HCT116 (cell line): ENCODE data around the gene LRRFIP2. TPM values are rescaled to one million over a fixed set of nuclear protein-coding genes. Genes with fewer than 3 reads are reported as not detected.

Experiments used
- ATAC-seq: fragments of 200-7000 bp; cut with Tn5 transposase; 2 replicates; pipeline ENCODE4 v1.9.1; 2020; ENCODE audit warnings: mild to moderate bottlenecking, moderate library complexity
- BruUV-seq: library from RNA; stranded (reverse); fragments of 400-500 nt; replicated peaks from 2 replicates; lab custom pipeline; 2021; lab: Mats Ljungman, UMichigan
- CTCF ChIA-PET: fragments of 300-600 bp; sonication (Branson Sonifier 250); formaldehyde crosslinking; loops from one replicate; lab custom pipeline; 2021; ENCODE audit warnings: antibody characterized with exemption; lab: Charles Lee
- POLR2A ChIA-PET: fragments of 300-600, 350-600 bp; sonication (Branson Sonifier 250); formaldehyde crosslinking; loops from one replicate; lab custom pipeline; 2021; ENCODE audit warnings: antibody characterized with exemption; lab: Charles Lee
- RAD21 ChIA-PET, 2 experiments: fragments of 300-600 bp; sonication (Branson Sonifier 250); formaldehyde crosslinking; loops; one replicate each; lab custom pipeline; 2023; ENCODE audit warnings: low total read pairs in 2 of 2; ENCODE audit not compliant: uncharacterized antibody in 2 of 2, unreplicated experiment in 2 of 2, low non-redundant PET in 1 of 2; lab: Charles Lee
- DNase-seq: peaks from one replicate; pipeline ENCODE4 v3.0.0-alpha.2; 2010; ENCODE audit warnings: low read depth, low spot score
- H2AFZ ChIP-seq: fragments of 200-600 bp; shearing (Covaris generic), sonication (generic); 2 replicates; pipeline ENCODE4 v1.6.1; 2017; ENCODE audit warnings: low read depth, mixed run types, mixed read lengths, antibody characterized with exemption, low read length; ENCODE audit not compliant: poor library complexity, severe bottlenecking
- H3K27ac ChIP-seq: 2 replicates; pipeline ENCODE4 v1.5.1; 2012; ENCODE audit warnings: low read depth, low read length
- H3K27me3 ChIP-seq: fragments of 200-600 bp; sonication (generic); 2 replicates; pipeline ENCODE4 v1.6.1; 2016; ENCODE audit warnings: mixed run types, low read length, mixed read lengths; ENCODE audit not compliant: insufficient read depth
- H3K36me3 ChIP-seq, 2 experiments: fragments of 200-500 bp in 1 of 2; fragments of 200-600 bp in 1 of 2; sonication (Bioruptor generic) in 1 of 2; sonication (generic) in 1 of 2; 2 replicates each; pipeline versions ENCODE4 v1.5.1 to v1.6.1; 2014 to 2016; ENCODE audit warnings: low read length in 2 of 2, inconsistent platforms in 1 of 2, mixed read lengths in 1 of 2, mixed run types in 1 of 2; ENCODE audit not compliant: insufficient read depth in 2 of 2, control insufficient read depth in 1 of 2
- H3K4me1 ChIP-seq, 2 experiments: fragments of 200-600 bp in 1 of 2; sonication (generic) in 1 of 2; 2 replicates each; pipeline versions ENCODE4 v1.5.1 to v1.6.1; 2012 to 2017; ENCODE audit warnings: low read length in 2 of 2, inconsistent platforms in 1 of 2, mild to moderate bottlenecking in 1 of 2, mixed read lengths in 1 of 2, mixed run types in 1 of 2, moderate library complexity in 1 of 2; ENCODE audit not compliant: insufficient read depth in 2 of 2, control insufficient read depth in 1 of 2
- H3K4me2 ChIP-seq: fragments of 200-600 bp; sonication (generic); 2 replicates; pipeline ENCODE4 v1.6.1; 2017; ENCODE audit warnings: mixed run types, low read length, mixed read lengths
- H3K4me3 ChIP-seq, 2 experiments: fragments of 200-600 bp in 1 of 2; sonication (generic) in 1 of 2; replicated peaks in 1 of 2; 2 replicates each; pipeline ENCODE4 v1.5.1; 2011 to 2016; ENCODE audit warnings: low read length in 2 of 2, control low read depth in 1 of 2, low read depth in 1 of 2, mild to moderate bottlenecking in 1 of 2, mixed read lengths in 1 of 2, mixed run types in 1 of 2
- H3K79me2 ChIP-seq: fragments of 200-600 bp; sonication (generic); 2 replicates; pipeline ENCODE4 v1.6.1; 2017; ENCODE audit warnings: mild to moderate bottlenecking, mixed run types, low read length, moderate library complexity, mixed read lengths; ENCODE audit not compliant: insufficient read depth
- H3K9ac ChIP-seq: fragments of 200-600 bp; sonication (generic); 2 replicates; pipeline ENCODE4 v1.6.1; 2016; ENCODE audit warnings: low read length, mixed read lengths
- H3K9me2 ChIP-seq: fragments of 200-600 bp; sonication (generic), shearing (Covaris generic); 2 replicates; pipeline ENCODE4 v1.6.1; 2017; ENCODE audit warnings: mixed run types, mild to moderate bottlenecking, moderate library complexity; ENCODE audit not compliant: insufficient read depth
- H3K9me3 ChIP-seq, 2 experiments: fragments of 200-500 bp in 1 of 2; fragments of 200-600 bp in 1 of 2; sonication (Bioruptor generic) in 1 of 2; sonication (generic) in 1 of 2; 2 replicates each; pipeline ENCODE4 v1.6.1; 2014 to 2017; ENCODE audit warnings: low read length in 2 of 2, mixed read lengths in 2 of 2, inconsistent platforms in 1 of 2, low read depth in 1 of 2, mild to moderate bottlenecking in 1 of 2, mixed run types in 1 of 2, moderate library complexity in 1 of 2; ENCODE audit not compliant: control insufficient read depth in 1 of 2, insufficient read depth in 1 of 2
- H4K20me1 ChIP-seq: fragments of 200-600 bp; sonication (generic), shearing (Covaris generic); 2 replicates; pipeline ENCODE4 v1.6.1; 2017; ENCODE audit warnings: mixed run types, mild to moderate bottlenecking, moderate library complexity; ENCODE audit not compliant: insufficient read depth
- ATF3 ChIP-seq: IDR thresholded peaks from 2 replicates; pipeline ENCODE4 v1.6.1; 2012
- CBX3 ChIP-seq: IDR thresholded peaks from 2 replicates; pipeline ENCODE4 v1.6.1; 2012; ENCODE audit warnings: low read depth
- EGR1 ChIP-seq: IDR thresholded peaks from 2 replicates; pipeline ENCODE4 v1.6.1; 2012; ENCODE audit warnings: low read depth
- ELF1 ChIP-seq: IDR thresholded peaks from 2 replicates; pipeline ENCODE4 v1.6.1; 2012; ENCODE audit warnings: low read depth, borderline replicate concordance
- EZH2 ChIP-seq: fragments of 200-600 bp; sonication (generic); IDR thresholded peaks from 2 replicates; pipeline ENCODE4 v1.6.1; 2017; ENCODE audit warnings: antibody characterized with exemption, mixed run types
- EZH2phosphoT487 ChIP-seq: fragments of 200-600 bp; IDR thresholded peaks from 2 replicates; pipeline ENCODE4 v1.6.1; 2018; ENCODE audit warnings: antibody characterized with exemption, borderline replicate concordance
- FOSL1 ChIP-seq: IDR thresholded peaks from 2 replicates; pipeline ENCODE4 v1.6.1; 2012; ENCODE audit warnings: low read depth
- POLR2A ChIP-seq: IDR thresholded peaks from 2 replicates; pipeline ENCODE4 v1.7.0; 2011; ENCODE audit warnings: borderline replicate concordance; ENCODE audit not compliant: insufficient read depth, insufficient read length; ENCODE audit errors: extremely low read depth
- POLR2AphosphoS5 ChIP-seq: IDR thresholded peaks from 2 replicates; pipeline ENCODE4 v1.6.1; 2011; ENCODE audit warnings: mild to moderate bottlenecking, low read depth, low read length, moderate library complexity
- RAD21 ChIP-seq: IDR thresholded peaks from 2 replicates; pipeline ENCODE4 v1.6.1; 2012; ENCODE audit warnings: low read depth, mild to moderate bottlenecking
- SIN3A ChIP-seq: IDR thresholded peaks from 2 replicates; pipeline ENCODE4 v1.6.1; 2012; ENCODE audit warnings: low read depth
- YY1 ChIP-seq: IDR thresholded peaks from 2 replicates; pipeline ENCODE4 v1.6.1; 2011; ENCODE audit warnings: low read length, low read depth, moderate library complexity, mild to moderate bottlenecking; ENCODE audit not compliant: insufficient replicate concordance; ENCODE audit errors: extremely low read depth
- ZNF274 ChIP-seq: fragments of 200-500 bp; sonication (Bioruptor generic); IDR thresholded peaks from 2 replicates; pipeline ENCODE4 v1.6.1; 2014; ENCODE audit warnings: mild to moderate bottlenecking, low read depth, low read length, inconsistent platforms
- intact Hi-C: fragments of 100-400 bp; cut with micrococcal nuclease; formaldehyde crosslinking; loops from 2 replicates; pipeline ENCODE4 v1.10.0; 2022
- total RNA-seq: library from RNA; stranded (reverse); gene quantifications from one replicate; pipeline ENCODE4 v1.2.1, GENCODE V29; 2021; ENCODE audit not compliant: unreplicated experiment
- TF ChIP-seq, protein P1 (sequence below): IDR thresholded peaks from 2 replicates; pipeline ENCODE4 v1.6.1; 2012
- TF ChIP-seq, protein P2 (sequence below): IDR thresholded peaks from 2 replicates; pipeline ENCODE4 v1.6.1; 2011; ENCODE audit warnings: mild to moderate bottlenecking, low read length, moderate library complexity; ENCODE audit not compliant: insufficient replicate concordance; ENCODE audit errors: extremely low read depth

LRRFIP2 gene
- total RNA-seq, 1 experiment from 2014 or later, result 27.0 TPM

DNA sequence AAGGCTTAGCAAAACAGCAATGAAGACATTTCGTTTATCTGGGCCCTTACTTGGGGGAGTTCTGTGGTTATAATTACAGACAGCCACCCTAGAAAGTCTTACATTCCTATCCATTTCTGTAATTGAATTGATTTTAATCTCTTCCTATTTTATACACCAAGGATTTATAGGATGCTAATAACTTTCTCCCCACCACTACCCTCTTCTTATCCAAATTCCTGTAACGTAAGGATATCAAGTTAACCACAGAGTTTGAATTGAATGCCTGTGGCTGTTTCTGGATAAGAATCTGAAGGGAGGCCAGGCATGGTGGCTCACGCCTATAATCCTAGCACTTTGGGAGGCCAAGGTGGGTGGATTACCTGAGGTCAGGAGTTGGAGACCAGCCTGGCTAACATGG is 102.5 kb downstream of the LRRFIP2 start:
- no peaks in the 10 kb centered on the region; the same call in 1 of the 2 replicates for H4K20me1 ChIP-seq
- BruUV-seq, result no TSS peak
- no peak overlapping the region for H3K4me3 ChIP-seq
- no peak for DNase-seq
- H3K79me2 ChIP-seq, result no peaks in the 10 kb centered on the region
- no peak overlapping the region for H3K9ac ChIP-seq
- H3K27ac ChIP-seq, result no peak overlapping the region
- TF ChIP-seq, protein P1, sequence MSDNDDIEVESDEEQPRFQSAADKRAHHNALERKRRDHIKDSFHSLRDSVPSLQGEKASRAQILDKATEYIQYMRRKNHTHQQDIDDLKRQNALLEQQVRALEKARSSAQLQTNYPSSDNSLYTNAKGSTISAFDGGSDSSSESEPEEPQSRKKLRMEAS, result no peak
- TF ChIP-seq EGR1 (no peak), POLR2AphosphoS5 (no peak), FOSL1 (no peak), CBX3 (no peak), RAD21 (no peak), ELF1 (no peak), EZH2phosphoT487 (no peak), POLR2A (no peak), YY1 (no peak), ATF3 (no peak), EZH2 (no peak), SIN3A (no peak), ZNF274 (no peak)
- TF ChIP-seq, protein P2, sequence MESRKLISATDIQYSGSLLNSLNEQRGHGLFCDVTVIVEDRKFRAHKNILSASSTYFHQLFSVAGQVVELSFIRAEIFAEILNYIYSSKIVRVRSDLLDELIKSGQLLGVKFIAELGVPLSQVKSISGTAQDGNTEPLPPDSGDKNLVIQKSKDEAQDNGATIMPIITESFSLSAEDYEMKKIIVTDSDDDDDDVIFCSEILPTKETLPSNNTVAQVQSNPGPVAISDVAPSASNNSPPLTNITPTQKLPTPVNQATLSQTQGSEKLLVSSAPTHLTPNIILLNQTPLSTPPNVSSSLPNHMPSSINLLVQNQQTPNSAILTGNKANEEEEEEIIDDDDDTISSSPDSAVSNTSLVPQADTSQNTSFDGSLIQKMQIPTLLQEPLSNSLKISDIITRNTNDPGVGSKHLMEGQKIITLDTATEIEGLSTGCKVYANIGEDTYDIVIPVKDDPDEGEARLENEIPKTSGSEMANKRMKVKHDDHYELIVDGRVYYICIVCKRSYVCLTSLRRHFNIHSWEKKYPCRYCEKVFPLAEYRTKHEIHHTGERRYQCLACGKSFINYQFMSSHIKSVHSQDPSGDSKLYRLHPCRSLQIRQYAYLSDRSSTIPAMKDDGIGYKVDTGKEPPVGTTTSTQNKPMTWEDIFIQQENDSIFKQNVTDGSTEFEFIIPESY, result no peak
- ATAC-seq, result no peak
- H3K36me3 ChIP-seq, result no peaks in the 10 kb centered on the region
- no peaks in the 10 kb centered on the region for H3K9me3 ChIP-seq
- no peak overlapping the region for H3K4me2 ChIP-seq
- ChIA-PET RAD21 (no interaction called here), CTCF (no interaction called here), POLR2A (no interaction called here)
- H3K4me1 ChIP-seq, result no peaks in the 10 kb centered on the region
- intact Hi-C loops, result no loop called here
- H2AFZ ChIP-seq, result no peak overlapping the region
- H3K9me2 ChIP-seq, result no peaks in the 10 kb centered on the region
- H3K27me3 ChIP-seq, result no peaks in the 10 kb centered on the region
